HAP-1 (cell line): ENCODE results near the gene ABHD12.

Source experiments
- DNase-seq, 2 experiments: peaks; one replicate each; pipeline ENCODE4 v3.0.0-alpha.2; 2016 to 2020; ENCODE audit warnings: low spot score in 2 of 2
- H3K27me3 ChIP-seq: fragments of 250-450 bp; sonication (Bioruptor Pico); 2 replicates; pipeline ENCODE4 v1.5.1; 2020; ENCODE audit warnings: low read depth, mild to moderate bottlenecking, moderate library complexity
- H3K36me3 ChIP-seq: fragments of 250-450 bp; sonication (Bioruptor Pico); replicated peaks from 2 replicates; pipeline ENCODE4 v1.5.1; 2020; ENCODE audit warnings: mild to moderate bottlenecking
- H3K4me1 ChIP-seq: fragments of 250-450 bp; sonication (Bioruptor Pico); 2 replicates; pipeline ENCODE4 v1.5.1; 2020; ENCODE audit warnings: mild to moderate bottlenecking
- H3K4me3 ChIP-seq: fragments of 250-450 bp; sonication (Bioruptor Pico); 2 replicates; pipeline ENCODE4 v1.5.1; 2020; ENCODE audit warnings: mild to moderate bottlenecking, moderate library complexity
- H3K9me3 ChIP-seq: fragments of 250-450 bp; sonication (Bioruptor Pico); 2 replicates; pipeline ENCODE4 v1.5.1; 2020; ENCODE audit warnings: mild to moderate bottlenecking, moderate library complexity
- in situ Hi-C: fragments of 300-500 bp; cut with MboI; formaldehyde crosslinking; loops from 3 replicates; pipeline ENCODE4 v1.14.3; 2020; ENCODE audit warnings: low sequenced_read_pairs, inconsistent platforms, mixed read lengths

Gene ABHD12

DNA sequence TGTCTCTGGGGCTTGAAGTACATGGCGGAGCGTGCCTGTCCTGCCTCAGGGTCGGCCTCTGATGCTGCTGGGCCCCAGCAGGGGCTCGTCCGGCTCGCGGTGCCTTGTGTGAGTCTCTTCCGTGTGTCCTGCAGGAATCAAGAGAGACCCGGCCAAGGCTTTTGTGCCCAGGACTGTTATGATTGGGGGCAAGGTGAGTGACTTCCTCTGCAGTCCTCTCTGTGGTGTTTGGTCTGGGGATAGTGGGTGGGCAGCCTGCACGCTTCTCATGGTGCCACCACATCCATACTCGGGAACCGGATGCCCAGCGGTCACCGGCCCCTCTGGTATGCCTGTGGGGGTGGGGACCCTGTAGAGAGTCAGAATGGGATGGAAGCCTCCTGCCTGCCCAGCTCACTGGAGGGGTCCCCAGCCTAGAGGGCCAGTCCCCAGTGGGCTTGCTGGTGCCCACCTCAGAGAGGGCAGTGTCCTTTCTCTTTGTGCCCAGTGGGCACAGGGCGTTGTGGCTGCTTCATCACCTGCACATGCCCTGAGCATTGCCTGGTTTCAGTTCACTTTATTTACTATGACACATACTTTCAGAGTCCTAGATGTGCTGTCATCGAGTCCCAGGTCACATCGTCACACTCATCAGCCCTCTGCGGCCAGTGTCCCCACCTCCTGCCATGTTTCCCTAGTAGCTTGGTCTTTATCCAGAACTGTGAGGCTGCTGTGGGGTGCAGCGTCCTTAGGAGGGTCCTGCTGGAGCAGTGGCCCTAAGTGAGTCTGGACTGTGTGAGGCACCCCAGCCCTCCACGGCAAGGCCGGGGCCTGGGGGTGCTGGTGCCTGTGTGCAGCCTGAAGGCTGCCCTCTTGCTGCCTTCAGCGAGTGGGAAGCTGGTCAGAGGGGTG lies 102.1 kb downstream of the ABHD12 start:
- peaks cover 39% of the 10 kb centered on the region for H3K36me3 ChIP-seq
- no peak for DNase-seq
- in situ Hi-C loops, result no loop called here

DNA sequence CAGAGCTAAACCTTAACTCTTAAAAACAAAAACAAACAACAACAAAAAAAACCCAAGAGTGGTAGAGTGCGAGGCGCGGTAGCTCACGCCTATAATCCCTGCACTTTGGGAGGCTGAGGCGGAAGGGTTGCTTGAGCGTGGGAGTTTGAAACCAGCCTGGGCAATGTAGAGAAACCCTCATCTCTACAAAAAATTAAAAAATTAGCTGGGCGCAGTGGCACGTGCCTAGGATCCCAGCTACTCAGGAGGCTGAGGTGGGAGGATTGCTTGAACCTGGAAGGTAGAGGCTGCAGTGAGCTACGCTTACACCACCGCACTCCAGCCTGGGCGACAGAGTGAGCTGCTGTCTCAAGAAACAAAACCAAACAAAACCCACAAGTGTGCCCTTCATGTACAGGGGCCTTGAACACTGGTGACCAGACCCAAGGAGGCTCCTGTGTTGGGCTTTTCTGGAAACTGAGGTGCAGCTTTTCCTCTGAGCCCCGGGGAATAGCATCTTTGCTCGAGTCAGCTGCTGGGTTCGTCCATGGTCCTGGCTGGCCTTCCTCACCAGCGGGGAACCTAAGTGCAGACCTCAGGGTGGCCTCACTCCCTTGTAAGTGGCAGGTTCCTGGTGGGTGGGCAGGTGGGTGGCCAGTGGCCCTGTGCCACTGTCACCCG lies 102.9 kb downstream of the ABHD12 start:
- H3K4me1 ChIP-seq, result no peaks in the 10 kb centered on the region
- DNase-seq, result no peak
- no peaks in the 10 kb centered on the region for H3K27me3 ChIP-seq
- no peaks in the 10 kb centered on the region for H3K9me3 ChIP-seq
- peaks cover 39% of the 10 kb centered on the region for H3K36me3 ChIP-seq
- in situ Hi-C loops, result no loop called here
- H3K4me3 ChIP-seq, result no peak overlapping the region

More for the DNA sequence above, 102.1 kb downstream of the ABHD12 start:
- H3K4me3 ChIP-seq, result no peak overlapping the region
- H3K9me3 ChIP-seq, result no peaks in the 10 kb centered on the region
- H3K4me1 ChIP-seq, result no peaks in the 10 kb centered on the region
- H3K27me3 ChIP-seq, result no peaks in the 10 kb centered on the region

DNA sequence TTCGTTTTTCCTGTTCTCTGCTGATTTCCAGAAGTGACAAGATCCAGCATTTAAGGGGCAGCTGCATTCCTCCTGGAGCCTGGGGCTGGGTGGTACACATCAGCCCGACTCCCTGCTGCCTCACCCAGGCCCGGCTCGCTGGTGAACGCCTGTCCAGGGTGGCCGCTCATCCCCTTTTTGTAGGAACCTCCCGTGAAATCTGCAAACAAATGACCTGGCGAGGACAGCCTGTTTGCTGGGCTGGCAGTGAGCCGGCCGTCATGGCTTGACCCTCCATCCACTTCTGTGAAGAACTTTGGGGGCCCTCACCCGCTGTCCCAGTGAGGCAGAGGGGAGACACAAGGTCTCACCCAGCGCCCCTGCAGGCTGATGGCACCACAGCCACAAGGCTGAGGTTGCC lies 103.7 kb downstream of the ABHD12 start:
- no peaks in the 10 kb centered on the region for H3K9me3 ChIP-seq
- no peaks in the 10 kb centered on the region for H3K4me1 ChIP-seq
- no peak for DNase-seq
- in situ Hi-C loops, result no loop called here
- H3K27me3 ChIP-seq, result no peaks in the 10 kb centered on the region
- H3K36me3 ChIP-seq, result peaks cover 39% of the 10 kb centered on the region
- H3K4me3 ChIP-seq, result no peak overlapping the region

DNA sequence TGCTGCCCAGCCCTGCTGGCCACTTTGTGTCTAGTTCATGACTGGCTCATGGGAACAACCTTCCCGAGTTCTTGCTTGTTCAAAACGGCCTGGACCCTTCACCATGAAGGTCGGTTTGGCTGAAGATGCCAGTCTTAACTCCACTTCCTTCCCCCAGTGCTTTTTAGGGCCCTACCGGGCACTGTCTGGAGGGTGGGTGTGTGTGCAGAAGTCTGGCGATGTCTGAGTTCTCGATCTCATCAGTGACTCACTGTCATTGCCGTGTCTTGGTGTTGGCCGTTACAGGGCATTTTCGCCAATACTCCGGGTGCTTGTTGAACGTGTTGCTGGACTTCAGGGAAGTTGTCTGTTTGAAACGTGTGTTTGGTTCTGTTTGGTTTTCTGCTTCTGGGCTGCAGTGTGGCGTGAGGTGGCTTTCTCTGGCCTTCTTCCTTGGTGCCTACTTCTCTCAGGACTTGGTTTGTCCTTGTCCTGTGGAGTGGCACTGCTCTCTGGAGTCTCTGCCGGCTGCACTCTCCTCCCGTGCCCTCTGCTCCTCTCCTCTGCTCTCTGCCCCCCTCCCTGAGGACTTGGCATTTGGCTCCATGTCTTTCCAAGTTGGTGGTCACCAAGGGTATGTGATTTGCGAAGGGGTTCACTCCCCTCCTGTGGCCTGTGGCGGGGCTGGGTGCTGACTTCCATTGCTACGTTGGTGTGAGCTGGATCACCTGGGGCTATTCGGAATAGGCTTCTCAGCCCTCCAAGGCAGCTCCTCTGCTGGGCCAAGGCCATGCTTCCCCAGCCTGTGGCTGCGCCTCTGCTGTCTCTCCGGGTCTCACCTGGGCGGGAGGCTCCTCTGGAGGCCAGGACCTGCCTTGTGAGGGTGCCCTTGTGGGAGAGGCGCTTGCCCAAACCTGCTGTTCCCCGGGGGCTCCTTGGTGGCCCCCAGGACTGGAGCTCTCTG lies 104.5 kb downstream of the ABHD12 start:
- Histone ChIP-seq H3K4me3 (no peak overlapping the region), H3K4me1 (no peaks in the 10 kb centered on the region), H3K27me3 (no peaks in the 10 kb centered on the region), H3K9me3 (no peaks in the 10 kb centered on the region), H3K36me3 (peaks cover 38% of the 10 kb centered on the region)
- no peak for DNase-seq
- in situ Hi-C loops, result no loop called here

DNA sequence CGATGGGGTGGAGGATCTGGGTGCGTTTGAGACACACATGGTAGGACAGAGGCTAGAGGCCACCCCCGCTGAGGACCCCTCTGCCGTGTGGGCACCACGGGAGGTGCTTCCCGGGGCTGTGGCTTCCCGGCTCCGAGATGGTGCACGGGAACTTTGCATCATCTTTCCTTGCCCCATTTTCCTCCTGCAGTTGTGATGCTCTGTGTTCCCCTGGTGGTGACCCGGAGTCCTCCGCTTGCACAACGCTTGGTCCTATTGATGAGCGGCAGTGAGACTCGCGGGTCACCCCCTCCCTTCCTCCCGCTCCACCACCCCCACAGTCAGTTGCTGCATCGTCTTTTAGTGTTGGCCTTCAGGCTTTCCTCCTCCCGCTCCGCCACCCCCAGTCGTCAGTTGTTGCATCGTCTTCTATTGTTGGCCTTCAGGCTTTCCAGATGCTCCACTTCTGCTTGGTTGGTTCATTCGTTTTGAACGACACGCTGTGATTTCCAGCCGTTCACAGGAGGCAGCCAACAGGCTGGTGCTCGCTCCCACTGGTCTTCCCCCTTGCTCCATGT lies 105.5 kb downstream of the ABHD12 start:
- in situ Hi-C loops, result no loop called here
- Histone ChIP-seq H3K9me3 (no peaks in the 10 kb centered on the region), H3K4me1 (no peaks in the 10 kb centered on the region), H3K4me3 (no peak overlapping the region), H3K27me3 (no peaks in the 10 kb centered on the region), H3K36me3 (peaks cover 40% of the 10 kb centered on the region)
- DNase-seq, result peak in 1 of 2 experiments; percentile 21

DNA sequence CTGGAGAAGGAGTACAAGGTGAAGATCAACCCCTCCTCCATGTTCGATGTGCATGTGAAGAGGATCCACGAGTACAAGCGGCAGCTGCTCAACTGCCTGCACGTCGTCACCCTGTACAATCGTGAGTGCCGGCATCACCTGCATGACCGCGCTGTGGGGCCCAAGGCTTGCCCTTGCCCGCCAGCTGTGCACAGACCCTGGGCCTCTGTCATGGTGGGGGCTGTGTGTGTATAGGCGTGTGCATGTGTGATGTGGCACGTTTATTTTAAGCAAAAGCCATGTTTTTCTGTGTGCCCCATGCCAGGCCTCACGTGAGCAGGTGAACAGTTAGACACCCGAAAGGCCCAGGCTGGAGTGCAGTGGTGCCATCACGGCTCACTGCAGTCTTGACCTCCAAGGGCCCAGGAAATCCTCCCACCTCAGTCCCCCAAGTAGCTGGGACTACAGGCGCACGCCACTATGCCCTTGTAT lies 106.5 kb downstream of the ABHD12 start:
- H3K4me1 ChIP-seq, result no peaks in the 10 kb centered on the region
- no peaks in the 10 kb centered on the region for H3K9me3 ChIP-seq
- peaks cover 43% of the 10 kb centered on the region for H3K36me3 ChIP-seq
- in situ Hi-C loops, result no loop called here
- DNase-seq, result no peak
- H3K4me3 ChIP-seq, result no peak overlapping the region
- H3K27me3 ChIP-seq, result no peaks in the 10 kb centered on the region

DNA sequence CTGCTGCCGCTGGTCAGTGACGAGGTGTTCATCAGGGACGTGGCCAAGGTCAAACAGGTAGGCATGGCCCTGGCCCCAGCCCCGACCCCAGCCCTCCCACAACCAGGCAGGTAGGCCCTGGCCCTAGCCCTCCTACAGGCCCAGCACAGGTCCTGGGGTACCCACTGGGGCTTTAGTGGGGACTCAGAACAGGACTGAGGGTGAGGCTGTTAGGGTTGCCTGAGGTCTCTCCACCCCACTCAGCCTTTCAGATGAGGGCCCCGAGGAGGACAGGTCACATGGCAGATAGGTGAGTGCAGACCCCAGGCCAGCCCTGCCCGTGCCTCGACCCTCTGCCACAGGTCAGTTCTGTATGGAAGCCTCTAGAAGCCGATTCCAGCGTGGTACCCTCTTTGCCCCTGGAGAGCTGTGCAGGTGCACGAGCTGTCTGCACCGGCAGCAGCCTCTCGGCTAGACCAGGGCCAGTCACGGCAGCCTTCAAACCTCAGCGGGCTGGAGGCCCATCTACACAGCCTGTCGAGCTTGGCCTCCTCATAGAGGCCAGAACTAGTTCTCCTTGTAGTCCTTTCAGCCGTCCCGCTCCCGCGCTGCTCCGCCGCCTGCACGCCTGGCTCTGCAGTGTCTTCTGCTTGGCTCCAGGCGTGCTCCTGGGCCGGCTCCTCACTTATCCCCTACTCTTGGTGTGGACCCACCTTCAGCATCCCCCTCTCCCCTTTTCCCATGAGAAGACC lies 107.2 kb downstream of the ABHD12 start:
- Histone ChIP-seq H3K4me1 (no peaks in the 10 kb centered on the region), H3K9me3 (no peaks in the 10 kb centered on the region), H3K36me3 (peaks cover 39% of the 10 kb centered on the region), H3K27me3 (no peaks in the 10 kb centered on the region), H3K4me3 (no peak overlapping the region)
- DNase-seq, result peak in 1 of 2 experiments; percentile 6
- in situ Hi-C loops, result no loop called here

DNA sequence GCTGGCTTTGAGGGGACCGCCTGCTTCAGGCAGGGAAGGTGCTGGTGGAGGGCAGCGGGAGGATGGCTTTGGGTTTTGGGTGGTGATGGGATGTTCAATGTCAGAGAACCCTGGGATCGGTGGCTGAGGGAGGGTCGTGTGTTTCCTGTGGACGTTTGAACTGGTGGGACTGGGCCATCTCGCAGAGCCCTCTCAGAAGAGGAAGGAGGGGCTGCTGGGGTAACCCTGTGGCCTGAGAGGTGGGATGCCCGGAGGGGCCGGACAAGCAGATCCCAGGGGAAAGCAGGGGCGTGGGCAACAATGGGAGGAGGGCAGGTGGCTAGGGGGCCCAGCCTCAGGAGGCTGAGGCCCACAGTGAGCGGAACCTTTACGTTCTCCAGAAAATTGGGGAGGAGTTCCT lies 107.8 kb downstream of the ABHD12 start:
- no peak overlapping the region for H3K4me3 ChIP-seq
- DNase-seq, result peak in 1 of 2 experiments; percentile 7
- no peaks in the 10 kb centered on the region for H3K9me3 ChIP-seq
- H3K27me3 ChIP-seq, result no peaks in the 10 kb centered on the region
- in situ Hi-C loops, result no loop called here
- H3K36me3 ChIP-seq, result peaks cover 37% of the 10 kb centered on the region
- H3K4me1 ChIP-seq, result no peaks in the 10 kb centered on the region

DNA sequence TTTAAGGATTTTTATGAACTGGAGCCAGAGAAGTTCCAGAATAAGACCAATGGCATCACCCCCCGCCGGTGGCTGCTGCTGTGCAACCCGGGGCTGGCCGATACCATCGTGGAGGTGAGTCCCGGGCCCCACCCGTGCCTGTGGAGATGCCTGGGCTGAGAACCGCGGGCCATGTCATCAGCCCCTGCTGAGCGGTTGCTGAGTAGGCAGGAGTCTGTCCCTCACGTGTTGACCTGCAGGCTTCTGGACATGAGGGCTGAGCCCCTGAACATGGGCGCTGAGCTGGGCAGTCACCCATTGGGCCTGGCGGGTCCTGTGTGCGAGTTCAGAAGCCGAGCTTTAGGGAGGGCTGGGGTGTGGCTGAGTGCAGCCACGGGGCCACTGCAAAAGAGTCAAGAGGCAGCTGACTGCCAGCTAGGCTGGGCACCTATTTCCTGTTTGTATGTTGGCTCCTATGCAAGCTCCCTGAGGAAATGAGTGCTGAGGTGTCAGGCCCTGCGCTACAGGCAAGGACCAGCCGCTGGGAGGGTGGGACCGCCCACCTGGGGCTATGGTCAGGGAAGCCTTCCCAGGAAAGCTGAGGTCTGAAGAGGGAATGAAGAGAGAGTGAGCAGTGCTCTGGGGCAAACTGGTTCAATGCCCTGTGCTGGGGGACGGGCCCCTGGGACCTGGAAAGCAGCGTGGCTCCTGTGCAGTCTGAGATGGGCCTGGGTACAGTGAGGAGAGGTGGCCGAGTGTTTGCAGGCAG lies 108.4 kb downstream of the ABHD12 start:
- DNase-seq, result no peak
- Histone ChIP-seq H3K4me1 (no peaks in the 10 kb centered on the region), H3K27me3 (no peaks in the 10 kb centered on the region), H3K4me3 (no peak overlapping the region), H3K9me3 (no peaks in the 10 kb centered on the region), H3K36me3 (peaks cover 41% of the 10 kb centered on the region)
- in situ Hi-C loops, result no loop called here

DNA sequence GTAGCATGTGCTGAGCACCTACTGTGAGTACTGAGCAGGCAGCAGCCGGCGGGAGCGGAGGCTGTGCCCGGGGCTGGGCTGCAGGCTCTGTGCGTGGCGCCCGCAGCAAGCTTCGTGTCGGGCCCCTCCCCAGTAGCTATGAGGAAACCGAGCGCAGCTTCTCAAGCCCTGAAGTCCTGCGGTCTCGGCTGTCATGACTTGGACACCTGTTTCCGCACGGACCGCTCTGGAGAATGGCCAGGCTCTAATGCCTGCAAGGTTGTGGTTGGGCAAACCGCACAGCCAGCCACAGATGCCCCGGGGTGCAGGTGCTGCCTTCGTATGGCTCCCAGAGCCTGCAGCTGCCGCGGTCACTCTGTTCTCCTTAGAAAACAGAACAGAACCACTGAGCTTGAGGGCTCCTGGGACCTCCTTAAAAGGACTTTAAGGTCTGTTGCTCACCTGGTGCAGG lies 109.1 kb downstream of the ABHD12 start:
- in situ Hi-C loops, result no loop called here
- Histone ChIP-seq H3K9me3 (no peaks in the 10 kb centered on the region), H3K4me3 (no peak overlapping the region), H3K36me3 (peaks cover 36% of the 10 kb centered on the region), H3K27me3 (no peaks in the 10 kb centered on the region), H3K4me1 (no peaks in the 10 kb centered on the region)
- DNase-seq, result peak in 1 of 2 experiments; percentile 6

DNA sequence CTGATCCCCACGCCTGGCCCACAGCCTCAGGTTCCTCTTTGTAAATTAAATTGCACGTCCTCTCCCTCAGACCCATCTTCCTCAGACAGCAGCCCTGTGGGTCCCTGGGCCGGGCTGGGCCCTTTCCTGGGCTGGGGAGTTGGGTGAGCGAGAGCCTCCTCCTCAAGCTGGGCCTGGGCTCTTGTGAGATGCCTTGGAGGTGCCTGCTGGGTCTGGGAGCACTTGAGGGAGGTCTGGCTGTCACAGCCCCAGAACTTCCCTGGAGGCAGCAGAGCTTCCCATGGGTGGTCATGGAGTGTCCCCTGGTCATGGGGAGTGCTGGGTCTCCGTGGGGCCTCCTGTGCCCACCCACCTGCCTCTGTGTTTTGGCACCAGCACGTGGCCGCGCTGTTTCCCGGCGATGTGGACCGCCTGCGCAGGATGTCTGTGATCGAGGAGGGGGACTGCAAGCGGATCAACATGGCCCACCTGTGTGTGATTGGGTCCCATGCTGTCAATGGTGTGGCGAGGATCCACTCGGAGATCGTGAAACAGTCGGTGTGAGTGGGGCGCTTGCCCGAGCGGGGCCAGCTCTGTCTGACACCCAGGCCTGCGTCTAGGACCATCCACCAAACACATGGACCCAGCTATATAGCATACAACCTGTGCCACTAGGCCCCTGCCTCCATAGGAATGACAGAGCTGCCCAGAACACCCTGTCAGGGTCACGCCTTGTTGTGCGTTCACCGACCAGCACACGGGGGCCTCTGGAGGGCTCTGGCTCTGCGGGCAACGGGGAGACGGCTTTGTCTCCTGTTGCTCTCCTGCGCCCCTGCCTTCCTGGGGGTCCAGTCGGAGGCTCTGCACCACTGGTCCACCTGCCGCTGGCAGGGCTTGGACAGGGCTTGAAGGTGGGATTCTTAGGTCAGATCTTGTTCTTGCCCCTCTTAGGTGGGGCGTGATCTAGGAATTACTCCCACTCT lies 109.8 kb downstream of the ABHD12 start:
- H3K36me3 ChIP-seq, result peaks cover 33% of the 10 kb centered on the region

More for the DNA sequence above, 109.8 kb downstream of the ABHD12 start:
- H3K4me1 ChIP-seq, result no peaks in the 10 kb centered on the region
- no peak overlapping the region for H3K4me3 ChIP-seq
- H3K9me3 ChIP-seq, result no peaks in the 10 kb centered on the region
- H3K27me3 ChIP-seq, result no peaks in the 10 kb centered on the region
- in situ Hi-C loops, result no loop called here
- DNase-seq, result peak in 1 of 2 experiments; percentile 5
